GM18505 (cell line): Measurements from ENCODE around the gene VASN.

Source experiments
- ATAC-seq: cut with Tn5 transposase; IDR thresholded peaks from one replicate; pipeline ENCODE4 v1.9.1; 2021; ENCODE audit not compliant: unreplicated experiment
- POLR2A ChIP-seq: IDR thresholded peaks from 4 replicates; pipeline ENCODE4 v1.6.1; 2011; ENCODE audit warnings: borderline replicate concordance; ENCODE audit not compliant: insufficient read depth, insufficient read length; ENCODE audit errors: extremely low read depth

VASN gene

DNA sequence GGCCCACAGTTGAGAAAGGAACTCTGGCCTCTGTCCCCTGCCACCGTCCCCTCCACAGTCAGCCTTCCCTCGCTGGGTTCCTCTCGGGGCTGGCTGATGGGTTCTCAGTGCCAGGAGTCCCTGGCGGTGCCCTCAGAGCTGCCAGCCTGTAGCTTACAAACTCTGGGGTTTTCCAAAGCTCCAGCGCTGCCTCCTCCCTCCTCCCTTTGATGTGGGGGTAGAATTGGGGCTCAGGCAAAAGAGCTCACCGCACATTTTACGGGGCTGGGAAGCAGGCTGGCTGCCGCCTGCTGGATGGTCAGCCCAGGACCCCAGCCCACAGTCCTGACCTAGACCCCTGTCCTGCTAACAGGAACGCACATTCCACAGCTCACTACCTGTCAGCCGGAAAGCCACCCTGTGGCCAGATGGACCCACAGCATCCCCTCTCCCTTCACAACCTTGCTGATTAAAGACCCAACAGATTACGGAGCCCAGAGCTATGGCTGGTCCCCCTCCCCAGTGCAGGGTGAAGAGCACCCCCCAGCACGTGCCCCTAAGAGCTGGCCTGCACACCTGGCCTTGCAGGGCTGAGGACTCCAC, 6.0 kb downstream of the VASN start:
- TF ChIP-seq POLR2A, result no peak
- ATAC-seq, result no peak

GRCh38 chr16:4378161-4378666, 6.6 kb downstream of the VASN start:
- ATAC-seq, result no peak
- no peak for TF ChIP-seq POLR2A

DNA sequence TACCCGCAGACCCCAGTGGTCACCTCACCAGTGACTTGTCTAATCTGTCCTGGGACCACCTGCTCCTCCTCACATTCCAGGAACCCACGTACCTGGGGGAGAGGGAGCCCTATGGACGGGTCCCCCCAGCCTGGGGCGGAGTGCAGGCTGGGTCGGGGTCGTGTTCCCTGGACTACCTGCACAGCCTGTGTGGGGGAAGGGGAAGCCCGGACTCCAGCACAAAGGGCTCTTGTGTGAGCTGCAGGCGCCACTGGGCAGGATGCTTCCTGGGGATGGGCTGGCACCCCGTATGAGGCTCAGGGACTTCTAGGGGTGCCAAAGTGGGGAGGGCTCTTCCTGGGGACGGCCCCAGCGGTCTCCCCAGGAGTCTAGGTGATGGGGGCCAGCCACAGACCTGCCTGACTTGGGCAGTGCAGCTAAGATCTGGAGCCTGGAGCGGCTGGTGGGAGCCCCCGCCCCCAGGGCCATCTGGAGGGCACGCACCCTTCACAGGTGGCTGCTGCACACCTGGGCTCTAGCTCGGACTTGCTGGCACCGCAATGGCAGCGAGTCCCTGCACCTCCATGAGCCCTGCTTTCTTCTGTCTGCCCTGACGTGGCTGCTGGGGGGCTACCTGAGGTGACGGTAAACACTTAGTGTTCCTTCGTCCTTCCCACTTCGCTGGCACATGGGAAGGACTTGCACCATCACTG, 7.5 kb downstream of the VASN start:
- ATAC-seq, result no peak
- TF ChIP-seq POLR2A, result no peak

- ATAC-seq, result no peak
- no peak for TF ChIP-seq POLR2A
These were observed 8.7 kb downstream of the VASN start for GRCh38 chr16:4380119-4381063.

GRCh38 chr16:4381072-4381934, 9.7 kb downstream of the VASN start:
- TF ChIP-seq POLR2A, result no peak
- ATAC-seq, result no peak

- ATAC-seq, result no peak
- no peak for TF ChIP-seq POLR2A
These were observed 10.5 kb downstream of the VASN start for GRCh38 chr16:4381935-4382794.

GRCh38 chr16:4382795-4383357, 11.2 kb downstream of the VASN start:
- no peak for ATAC-seq
- TF ChIP-seq POLR2A, result no peak

- no peak for ATAC-seq
- TF ChIP-seq POLR2A, result no peak
These were observed 12.2 kb downstream of the VASN start for GRCh38 chr16:4383591-4384444.

DNA sequence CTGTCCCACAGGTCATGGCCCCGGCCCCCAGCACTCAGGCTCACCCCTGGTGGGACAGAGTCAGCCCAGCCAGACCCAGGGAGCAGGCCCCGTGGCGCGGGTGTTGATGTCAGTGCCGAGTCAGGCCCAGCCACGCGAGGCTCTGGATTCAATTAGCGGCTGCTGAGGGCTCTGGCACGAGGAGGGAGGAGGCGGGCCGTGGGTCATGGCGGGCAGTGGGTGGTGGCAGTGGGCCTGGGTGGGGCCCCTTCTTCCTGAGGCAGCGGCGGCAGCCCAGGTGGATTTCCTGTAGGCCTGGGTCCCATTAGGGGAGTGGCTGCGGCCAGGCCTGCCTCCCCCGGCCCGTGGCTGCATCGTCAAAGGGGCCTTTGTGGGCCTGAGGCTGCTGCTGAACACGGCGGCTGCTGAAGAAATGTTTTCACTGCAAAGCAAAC, 12.9 kb downstream of the VASN start:
- no peak for ATAC-seq
- TF ChIP-seq POLR2A, result no peak

DNA sequence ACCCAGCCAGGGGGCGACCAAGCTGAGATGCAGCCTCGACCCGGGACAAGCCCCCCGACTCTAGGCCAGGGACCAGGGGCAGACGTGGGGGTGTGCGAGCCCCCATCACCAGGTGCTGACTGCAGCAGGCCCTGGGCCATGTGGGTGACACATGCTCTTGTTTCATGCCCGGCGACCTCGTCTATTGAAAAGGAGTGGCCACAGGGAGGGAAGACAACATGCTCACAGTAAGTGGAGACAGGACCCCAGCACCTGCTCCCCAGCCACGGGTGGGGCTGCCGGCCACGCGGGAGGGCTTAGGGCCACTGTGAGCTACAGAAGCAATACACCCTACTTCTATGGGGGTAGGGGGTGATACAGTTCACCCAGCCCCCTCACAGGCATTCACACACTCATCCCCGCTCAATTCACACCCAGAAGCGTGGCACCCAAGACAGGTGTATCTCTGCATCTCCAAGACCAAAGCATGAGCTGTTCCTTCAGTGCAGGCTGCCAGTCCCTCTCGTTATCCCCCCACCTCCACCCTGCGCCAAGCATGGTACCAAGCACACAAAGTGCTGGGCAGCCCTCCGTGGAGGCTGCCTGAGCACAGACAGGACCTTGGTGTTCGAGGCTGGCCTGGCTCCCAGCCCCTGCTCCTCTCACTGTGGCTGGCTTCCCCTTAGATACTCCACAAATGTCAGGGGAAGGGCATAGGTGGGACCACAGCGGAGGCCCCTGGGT, 13.6 kb downstream of the VASN start:
- TF ChIP-seq POLR2A, result no peak
- ATAC-seq, result no peak
